ENCODE results near the gene PAX8. TPM values are rescaled to one million over a fixed set of nuclear protein-coding genes. Genes with fewer than 3 reads are reported as not detected.
"Not testable (repeated sequence)": the region's sequence is repeated elsewhere in the genome, so short reads cannot be mapped to it uniquely, and the experiment has no call there.

Gene PAX8
- total and polyA plus RNA-seq, 10 of the 15 experiments (the other 5 are each of a cell fraction or from before 2014, with no cell fraction given), result 0.16 to 2.5 (median 0.97) TPM

GRCh38 chr2:113298176-113298575 is 19.5 kb upstream of the PAX8 start (continued):
- TF ChIP-seq MXI1 (IDR thresholded peaks at IDR 0.05; ENCODE audit: low read depth, low read length) (no peak), NFIC (IDR thresholded peaks at IDR 0.05; ENCODE audit: low read depth, low read length) (no peak), RELA (IDR thresholded peaks at IDR 0.05; ENCODE audit: borderline replicate concordance, partially characterized antibody) (no peak), NRF1 (conservative IDR thresholded peaks at IDR 0.05; ENCODE audit: low read depth, low read length) (no peak), POU2F2 (IDR thresholded peaks at IDR 0.05; ENCODE audit: borderline replicate concordance, low read depth, low read length) (no peak), IKZF2 (IDR thresholded peaks at IDR 0.05) (no peak), GABPA (IDR thresholded peaks at IDR 0.05; ENCODE audit: low read depth) (no peak)

- TF ChIP-seq SMC3 (IDR thresholded peaks at IDR 0.05; ENCODE audit: borderline replicate concordance, low read length) (peak; percentile 45; the same call in 1 of the 2 replicates), CTCF (IDR thresholded peaks at IDR 0.05 in 2 of 3, conservative IDR thresholded peaks at IDR 0.05 in 1 of 3; ENCODE audit: control insufficient read depth in 2 of 3, extremely low read depth in 1 of 3, insufficient read depth in 1 of 3, low read depth in 3 of 3, low read length in 3 of 3) (peak; percentile 21 to 39 (median 29); a peak in 5 of 6 replicates), RAD21 (IDR thresholded peaks at IDR 0.05; ENCODE audit: insufficient read depth, low read depth, low read length) (0 out of 2 replicates have a peak, but pooled peaks have one; percentile 22)
- H3K79me2 ChIP-seq (ENCODE audit: control insufficient read depth, insufficient read depth, low read length); H3K4me2 ChIP-seq (ENCODE audit: control insufficient read depth, insufficient read depth); H3K27ac ChIP-seq (ENCODE audit: control insufficient read depth, insufficient read depth); DNase-seq (ENCODE audit: low read depth, low spot score); FAIRE-seq; H2AFZ ChIP-seq (ENCODE audit: control insufficient read depth, low read depth, low read length); POLR2A ChIA-PET; H4K20me1 ChIP-seq (ENCODE audit: control insufficient read depth, insufficient read depth); H3K9me3 ChIP-seq (replicated peaks; ENCODE audit: control insufficient read depth, insufficient read depth, low read length); H3K9ac ChIP-seq (ENCODE audit: control insufficient read depth, insufficient read depth, low read length); BruUV-seq (replicated peaks); H3K4me3 ChIP-seq; H3K4me1 ChIP-seq (ENCODE audit: control insufficient read depth, insufficient read depth, low read length); H3K27me3 ChIP-seq (replicated peaks in 1 of 2; ENCODE audit: control insufficient read depth in 2 of 2, insufficient read depth in 2 of 2, low read length in 1 of 2); H3K36me3 ChIP-seq (ENCODE audit: control insufficient read depth in 2 of 2, insufficient read depth in 2 of 2, low read length in 1 of 2); in situ Hi-C loops (cut with MboI): not testable (repeated sequence)
- peak; percentile 68 for ATAC-seq
- 0% methylated on average over 1 of the region's 2 CpGs for WGBS (ENCODE audit: insufficient coverage, insufficient replicate concordance, low lambda C conversion rate, missing lambda C conversion rate)
- ChIA-PET RAD21 (ENCODE audit: unreplicated experiment) (interaction anchor here (0.6 to 1.7 kb wide), 2 partner anchors 93 to 172 kb away, joined by 3 to 5 read pairs; no protein-coding TSS in a partner anchor), CTCF (interaction anchor here (0.6 to 3.2 kb wide), 7 partner anchors 14 to 218 kb away, joined by 3 to 22 read pairs (median 3); no protein-coding TSS in a partner anchor), SMC1A (ENCODE audit: uncharacterized antibody, unreplicated experiment) (interaction anchor here (1.0 to 1.4 kb wide), 2 partner anchors 79 to 93 kb away, joined by 3 read pairs; no protein-coding TSS in a partner anchor)
- intact Hi-C loops (cut with micrococcal nuclease; ENCODE audit: unreplicated experiment), result loop anchor here (2.0 to 10.0 kb wide), 2 partner anchors 77 to 93 kb away; no protein-coding TSS in a partner anchor
Measured at GRCh38 chr2:113297590-113297989, 18.9 kb upstream of the PAX8 start.

All from GM12878 (cell line).